ENCODE data around the gene AUTS2.
A peak's percentile ranks its signal among the peaks of the same experiment; 100 is the strongest.

Gene AUTS2

DNA sequence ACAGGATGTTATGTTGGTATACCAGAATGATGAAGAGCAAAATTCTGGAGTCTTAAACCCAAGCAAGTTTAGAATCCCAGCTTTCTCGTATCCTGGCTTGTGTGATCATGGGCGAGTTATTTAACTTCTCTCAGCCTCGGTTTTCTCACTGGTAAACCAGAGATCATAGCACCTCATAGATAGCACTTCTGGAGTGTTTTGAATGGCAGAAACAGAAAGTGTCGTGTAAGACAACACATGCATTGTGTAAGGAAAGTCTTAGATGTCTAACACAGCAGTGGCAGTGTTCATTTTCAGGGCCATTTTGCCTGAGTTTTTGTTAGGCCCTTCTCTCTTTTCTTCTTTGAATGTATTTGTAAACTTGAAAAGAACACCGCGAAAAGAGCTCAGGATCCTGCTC is 465.1 kb downstream of the AUTS2 start:
- no peaks in the 10 kb centered on the region for H3K9me3 ChIP-seq (ENCODE audit: control insufficient read depth in 5 of 5, low read length in 5 of 5)
- peaks cover 2 to 38% (median 27%) of the 10 kb centered on the region in 5 donors for H3K4me1 ChIP-seq (ENCODE audit: control insufficient read depth in 5 of 5, insufficient read depth in 5 of 5, low read length in 5 of 5)
- no peaks in the 10 kb centered on the region for H3K27me3 ChIP-seq (ENCODE audit: control insufficient read depth in 5 of 5, insufficient read depth in 4 of 5, low read length in 5 of 5)
- no peak overlapping the region for H3K9ac ChIP-seq (ENCODE audit: low read length in 5 of 5)
- peak overlapping the region; percentile 75 for H3K27ac ChIP-seq (ENCODE audit: low read depth, low read length)
- H3K4me3 ChIP-seq (ENCODE audit: low read depth in 1 of 5, low read length in 5 of 5) = peak overlapping the region in 1 of 5 donors; percentile 9
- no peaks in the 10 kb centered on the region for H3K36me3 ChIP-seq (ENCODE audit: control insufficient read depth in 5 of 5, insufficient read depth in 5 of 5, low read length in 5 of 5)

DNA sequence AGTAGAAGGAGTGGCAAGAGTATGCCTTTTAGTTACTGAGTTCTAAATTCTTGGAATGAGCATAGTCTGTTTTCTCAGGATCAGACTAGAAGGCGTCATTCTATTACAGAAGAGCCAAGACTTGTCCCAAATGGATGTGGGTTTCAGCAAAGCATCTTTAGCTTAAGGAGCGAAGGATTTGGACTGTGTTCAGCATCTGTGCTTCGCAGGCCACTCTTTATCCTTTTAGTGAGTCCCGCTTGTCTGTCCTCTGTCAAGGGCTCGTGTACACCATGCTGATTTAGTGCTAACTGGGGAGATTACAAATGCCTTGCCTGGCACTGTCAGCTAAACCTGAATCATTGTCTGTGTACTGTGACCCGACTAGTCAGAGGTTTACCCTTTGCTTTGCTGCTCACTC is 465.7 kb downstream of the AUTS2 start:
- Histone ChIP-seq H3K9ac (ENCODE audit: low read length in 5 of 5) (no peak overlapping the region), H3K36me3 (ENCODE audit: control insufficient read depth in 5 of 5, insufficient read depth in 5 of 5, low read length in 5 of 5) (no peaks in the 10 kb centered on the region), H3K4me1 (ENCODE audit: control insufficient read depth in 5 of 5, insufficient read depth in 5 of 5, low read length in 5 of 5) (peaks cover 2 to 38% (median 27%) of the 10 kb centered on the region in 5 donors), H3K27ac (ENCODE audit: low read depth, low read length) (peak overlapping the region; percentile 75), H3K27me3 (ENCODE audit: control insufficient read depth in 5 of 5, insufficient read depth in 4 of 5, low read length in 5 of 5) (no peaks in the 10 kb centered on the region), H3K9me3 (ENCODE audit: control insufficient read depth in 5 of 5, low read length in 5 of 5) (no peaks in the 10 kb centered on the region), H3K4me3 (ENCODE audit: low read depth in 1 of 5, low read length in 5 of 5) (no peak overlapping the region)

DNA sequence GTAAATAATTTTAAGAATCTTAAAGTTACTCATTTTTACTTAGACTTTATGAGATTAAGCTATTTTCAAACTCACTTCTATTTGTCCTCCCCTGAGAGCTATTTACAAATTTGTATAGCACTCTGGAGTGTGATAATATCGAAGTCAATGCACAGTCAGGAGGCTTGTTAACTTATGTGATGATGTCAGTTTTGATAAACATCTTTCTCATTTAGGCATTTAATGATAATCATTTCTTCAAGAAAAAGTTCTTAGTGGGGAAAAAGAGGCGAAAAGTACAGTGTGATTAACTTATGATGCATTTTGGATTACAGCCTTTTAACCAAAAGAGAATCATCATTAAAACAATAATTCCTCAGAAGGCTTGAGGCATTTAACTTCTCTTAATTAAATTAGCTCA is 468.6 kb downstream of the AUTS2 start:
- no peak overlapping the region for H3K9ac ChIP-seq (ENCODE audit: low read length in 5 of 5)
- H3K9me3 ChIP-seq (ENCODE audit: control insufficient read depth in 5 of 5, low read length in 5 of 5) = no peaks in the 10 kb centered on the region

DNA sequence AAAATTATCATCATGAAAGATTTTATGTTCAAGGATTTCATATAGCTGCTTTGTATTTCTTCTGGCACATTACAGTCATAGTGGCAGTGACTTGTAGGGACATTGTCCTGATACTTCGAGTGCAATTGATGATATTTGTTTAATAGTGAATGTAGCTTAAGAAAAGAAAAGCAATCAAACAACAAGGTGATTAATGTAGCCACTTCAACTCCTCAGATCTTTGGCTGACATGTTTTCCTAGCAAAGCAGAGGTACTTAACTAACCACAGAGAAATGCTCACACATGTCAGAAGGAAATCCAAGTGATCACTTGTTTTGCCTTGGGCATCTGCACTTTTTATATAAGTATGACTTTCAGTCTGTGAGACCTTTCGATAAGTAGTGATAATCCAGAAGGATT is 470.3 kb downstream of the AUTS2 start:
- no peaks in the 10 kb centered on the region for H3K36me3 ChIP-seq (ENCODE audit: control insufficient read depth in 5 of 5, insufficient read depth in 5 of 5, low read length in 5 of 5)
- peaks cover 0 to 15% (median 8%) of the 10 kb centered on the region in 5 donors for H3K4me1 ChIP-seq (ENCODE audit: control insufficient read depth in 5 of 5, insufficient read depth in 5 of 5, low read length in 5 of 5)
- H3K27ac ChIP-seq (ENCODE audit: low read depth, low read length) = no peak overlapping the region
- no peak overlapping the region for H3K4me3 ChIP-seq (ENCODE audit: low read depth in 1 of 5, low read length in 5 of 5)
- no peaks in the 10 kb centered on the region for H3K9me3 ChIP-seq (ENCODE audit: control insufficient read depth in 5 of 5, low read length in 5 of 5)
- H3K27me3 ChIP-seq (ENCODE audit: control insufficient read depth in 5 of 5, insufficient read depth in 4 of 5, low read length in 5 of 5) = no peaks in the 10 kb centered on the region
- no peak overlapping the region for H3K9ac ChIP-seq (ENCODE audit: low read length in 5 of 5)

More for the DNA sequence above, 468.6 kb downstream of the AUTS2 start:
- Histone ChIP-seq H3K4me3 (ENCODE audit: low read depth in 1 of 5, low read length in 5 of 5) (no peak overlapping the region), H3K27ac (ENCODE audit: low read depth, low read length) (no peak overlapping the region), H3K4me1 (ENCODE audit: control insufficient read depth in 5 of 5, insufficient read depth in 5 of 5, low read length in 5 of 5) (peaks cover 2 to 20% (median 19%) of the 10 kb centered on the region in 5 donors), H3K27me3 (ENCODE audit: control insufficient read depth in 5 of 5, insufficient read depth in 4 of 5, low read length in 5 of 5) (no peaks in the 10 kb centered on the region), H3K36me3 (ENCODE audit: control insufficient read depth in 5 of 5, insufficient read depth in 5 of 5, low read length in 5 of 5) (no peaks in the 10 kb centered on the region)

DNA sequence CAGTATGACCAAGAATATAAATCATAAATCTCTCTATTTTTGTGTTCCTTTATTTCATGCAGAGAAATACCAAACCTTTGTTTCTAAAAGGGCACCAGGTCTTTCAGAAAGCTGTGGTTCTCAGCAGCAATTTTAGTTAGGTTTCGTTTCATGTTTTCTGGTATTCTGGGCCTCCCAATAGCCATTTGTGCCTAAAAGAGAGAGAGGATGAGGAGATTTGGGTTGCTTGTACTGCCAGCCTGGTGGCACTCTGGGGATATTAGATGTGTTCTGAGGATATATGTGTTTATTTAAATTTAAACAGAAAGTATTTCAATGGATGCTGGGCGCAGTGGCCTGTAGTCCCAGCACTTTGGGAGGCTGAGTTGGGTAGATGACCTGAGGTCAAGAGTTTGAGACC is 471.7 kb downstream of the AUTS2 start:
- Histone ChIP-seq H3K36me3 (ENCODE audit: control insufficient read depth in 5 of 5, insufficient read depth in 5 of 5, low read length in 5 of 5) (no peaks in the 10 kb centered on the region), H3K9me3 (ENCODE audit: control insufficient read depth in 5 of 5, low read length in 5 of 5) (no peaks in the 10 kb centered on the region), H3K9ac (ENCODE audit: low read length in 5 of 5) (no peak overlapping the region), H3K27ac (ENCODE audit: low read depth, low read length) (no peak overlapping the region), H3K27me3 (ENCODE audit: control insufficient read depth in 5 of 5, insufficient read depth in 4 of 5, low read length in 5 of 5) (no peaks in the 10 kb centered on the region), H3K4me1 (ENCODE audit: control insufficient read depth in 5 of 5, insufficient read depth in 5 of 5, low read length in 5 of 5) (peaks cover 0 to 6% (median 2%) of the 10 kb centered on the region in 5 donors), H3K4me3 (ENCODE audit: low read depth in 1 of 5, low read length in 5 of 5) (no peak overlapping the region)

DNA sequence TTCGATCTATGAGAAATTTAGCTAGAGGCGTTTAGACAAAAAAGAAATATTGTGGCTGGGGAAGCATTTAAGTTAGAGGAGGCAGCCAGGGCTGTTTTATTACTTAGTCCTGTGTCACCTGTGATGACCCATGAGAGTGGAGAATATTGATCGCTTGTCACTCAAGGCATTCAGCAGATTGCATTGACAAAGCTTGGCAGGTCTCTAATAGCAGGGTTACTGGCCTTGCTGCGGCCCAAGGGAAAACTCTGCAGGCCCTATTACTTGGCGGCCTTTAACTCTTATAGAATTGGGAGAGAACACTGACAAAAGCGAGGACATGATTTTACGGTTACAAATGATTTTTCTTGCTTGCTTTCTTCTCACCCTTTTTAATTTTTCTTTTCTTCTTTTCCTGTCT is 473.5 kb downstream of the AUTS2 start:
- H3K27me3 ChIP-seq (ENCODE audit: control insufficient read depth in 5 of 5, insufficient read depth in 4 of 5, low read length in 5 of 5) = no peaks in the 10 kb centered on the region
- H3K9ac ChIP-seq (ENCODE audit: low read length in 5 of 5) = no peak overlapping the region
- no peaks in the 10 kb centered on the region for H3K9me3 ChIP-seq (ENCODE audit: control insufficient read depth in 5 of 5, low read length in 5 of 5)
- H3K36me3 ChIP-seq (ENCODE audit: control insufficient read depth in 5 of 5, insufficient read depth in 5 of 5, low read length in 5 of 5) = no peaks in the 10 kb centered on the region
- no peak overlapping the region for H3K4me3 ChIP-seq (ENCODE audit: low read depth in 1 of 5, low read length in 5 of 5)
- no peak overlapping the region for H3K27ac ChIP-seq (ENCODE audit: low read depth, low read length)
- H3K4me1 ChIP-seq (ENCODE audit: control insufficient read depth in 5 of 5, insufficient read depth in 5 of 5, low read length in 5 of 5) = peaks cover 0 to 6% (median 2%) of the 10 kb centered on the region in 5 donors

DNA sequence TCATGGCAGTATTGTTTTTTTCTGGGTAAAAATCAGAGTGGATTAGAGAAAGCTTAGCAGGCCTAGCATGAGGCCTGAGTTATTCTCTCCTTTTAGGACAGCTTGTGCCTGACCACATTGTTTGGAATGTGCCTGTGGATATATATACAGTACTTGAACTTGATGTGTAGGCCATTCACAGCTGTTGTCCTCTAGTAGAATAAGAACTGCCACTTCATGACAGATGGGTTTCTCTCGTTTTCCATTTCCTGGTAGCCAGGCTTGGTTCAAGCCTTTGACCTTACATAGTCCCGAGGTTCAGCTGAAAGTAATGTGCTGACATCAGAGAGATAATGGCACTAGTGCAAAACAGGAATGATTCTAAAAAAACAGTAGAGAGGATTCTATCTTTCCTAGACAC is 473.9 kb downstream of the AUTS2 start:
- Histone ChIP-seq H3K4me1 (ENCODE audit: control insufficient read depth in 5 of 5, insufficient read depth in 5 of 5, low read length in 5 of 5) (peaks cover 0 to 6% (median 2%) of the 10 kb centered on the region in 5 donors), H3K9ac (ENCODE audit: low read length in 5 of 5) (no peak overlapping the region), H3K36me3 (ENCODE audit: control insufficient read depth in 5 of 5, insufficient read depth in 5 of 5, low read length in 5 of 5) (no peaks in the 10 kb centered on the region), H3K27ac (ENCODE audit: low read depth, low read length) (no peak overlapping the region), H3K4me3 (ENCODE audit: low read depth in 1 of 5, low read length in 5 of 5) (no peak overlapping the region), H3K9me3 (ENCODE audit: control insufficient read depth in 5 of 5, low read length in 5 of 5) (no peaks in the 10 kb centered on the region), H3K27me3 (ENCODE audit: control insufficient read depth in 5 of 5, insufficient read depth in 4 of 5, low read length in 5 of 5) (no peaks in the 10 kb centered on the region)

DNA sequence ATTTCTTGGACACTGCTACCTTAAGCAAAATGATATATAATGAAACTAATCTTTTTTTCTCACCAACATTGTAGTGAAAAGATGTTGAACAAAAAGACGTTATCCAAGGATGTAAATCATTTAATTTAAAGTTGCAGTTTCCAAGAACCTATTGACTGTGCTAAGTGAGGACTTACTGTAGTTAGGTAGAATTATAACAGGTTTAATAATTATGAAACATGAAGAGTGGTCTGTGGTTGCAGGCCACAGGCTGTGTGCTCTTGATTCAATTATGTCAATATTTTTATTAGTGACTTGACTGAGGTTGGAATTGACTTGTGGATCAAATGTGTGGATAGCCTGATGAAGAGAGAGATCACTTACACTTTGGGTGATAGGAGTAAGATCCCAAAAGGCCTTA is 478.1 kb downstream of the AUTS2 start:
- Histone ChIP-seq H3K4me1 (ENCODE audit: control insufficient read depth in 5 of 5, insufficient read depth in 5 of 5, low read length in 5 of 5) (peaks cover 0 to 6% (median 2%) of the 10 kb centered on the region in 5 donors), H3K27ac (ENCODE audit: low read depth, low read length) (no peak overlapping the region), H3K36me3 (ENCODE audit: control insufficient read depth in 5 of 5, insufficient read depth in 5 of 5, low read length in 5 of 5) (peaks cover 0 to 4% (median 0%) of the 10 kb centered on the region in 5 donors), H3K27me3 (ENCODE audit: control insufficient read depth in 5 of 5, insufficient read depth in 4 of 5, low read length in 5 of 5) (no peaks in the 10 kb centered on the region), H3K9me3 (ENCODE audit: control insufficient read depth in 5 of 5, low read length in 5 of 5) (no peaks in the 10 kb centered on the region), H3K9ac (ENCODE audit: low read length in 5 of 5) (no peak overlapping the region), H3K4me3 (ENCODE audit: low read depth in 1 of 5, low read length in 5 of 5) (no peak overlapping the region)

DNA sequence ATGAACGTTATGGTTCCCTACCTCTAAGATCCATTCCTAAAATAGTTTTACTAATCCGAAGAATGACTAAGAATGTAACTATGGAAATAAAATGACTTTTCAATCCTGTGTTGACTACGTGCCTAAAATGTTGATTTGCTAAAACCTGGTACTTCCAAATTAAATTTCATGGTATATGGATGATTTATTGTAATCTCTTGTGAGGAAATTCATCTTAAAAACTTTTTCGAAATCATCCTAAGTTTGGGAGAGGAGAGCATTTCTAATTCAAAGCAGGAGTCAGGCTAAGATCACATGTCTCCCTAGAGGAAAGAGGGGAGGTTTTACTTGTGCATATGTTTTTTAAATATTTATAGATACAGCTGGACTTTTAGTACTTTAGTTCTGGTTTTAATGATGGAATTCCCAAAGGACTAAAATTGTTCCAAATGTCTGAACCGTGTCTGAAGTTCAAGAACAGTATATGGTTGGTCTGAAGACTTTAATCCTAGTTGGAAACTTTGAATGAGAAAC is 483.9 kb downstream of the AUTS2 start:
- H3K27ac ChIP-seq (ENCODE audit: low read depth, low read length) = no peak overlapping the region

DNA sequence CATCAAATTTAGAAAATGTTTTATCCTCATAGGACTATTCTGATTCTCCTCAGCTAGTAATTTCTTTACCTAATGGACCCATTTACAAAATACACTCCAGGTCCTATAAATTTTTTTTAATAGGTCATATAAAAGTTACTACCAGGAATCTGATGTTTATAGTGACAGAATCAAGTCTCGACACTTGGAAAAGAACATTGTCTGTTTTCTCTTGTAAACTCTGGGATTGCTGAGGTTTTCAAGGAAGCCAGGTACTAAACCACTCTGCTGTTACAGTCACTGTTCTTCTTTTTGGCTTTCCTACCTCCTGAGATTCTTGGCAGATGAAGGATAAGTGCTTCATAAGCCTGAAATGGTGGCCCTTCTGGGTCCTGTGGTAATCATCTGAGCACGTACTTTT is 493.1 kb downstream of the AUTS2 start:
- no peak overlapping the region for H3K4me3 ChIP-seq (ENCODE audit: low read depth in 1 of 5, low read length in 5 of 5)
- no peak overlapping the region for H3K9ac ChIP-seq (ENCODE audit: low read length in 5 of 5)
- H3K36me3 ChIP-seq (ENCODE audit: control insufficient read depth in 5 of 5, insufficient read depth in 5 of 5, low read length in 5 of 5) = no peaks in the 10 kb centered on the region
- H3K27ac ChIP-seq (ENCODE audit: low read depth, low read length) = no peak overlapping the region
- peaks cover 0 to 5% (median 0%) of the 10 kb centered on the region in 5 donors for H3K9me3 ChIP-seq (ENCODE audit: control insufficient read depth in 5 of 5, low read length in 5 of 5)
- H3K27me3 ChIP-seq (ENCODE audit: control insufficient read depth in 5 of 5, insufficient read depth in 4 of 5, low read length in 5 of 5) = no peaks in the 10 kb centered on the region
- H3K4me1 ChIP-seq (ENCODE audit: control insufficient read depth in 5 of 5, insufficient read depth in 5 of 5, low read length in 5 of 5) = peaks cover 3 to 15% (median 12%) of the 10 kb centered on the region in 5 donors

More for the DNA sequence above, 483.9 kb downstream of the AUTS2 start:
- Histone ChIP-seq H3K9ac (ENCODE audit: low read length in 5 of 5) (no peak overlapping the region), H3K36me3 (ENCODE audit: control insufficient read depth in 5 of 5, insufficient read depth in 5 of 5, low read length in 5 of 5) (peaks cover 0 to 4% (median 0%) of the 10 kb centered on the region in 5 donors), H3K9me3 (ENCODE audit: control insufficient read depth in 5 of 5, low read length in 5 of 5) (peaks cover 0 to 6% (median 0%) of the 10 kb centered on the region in 5 donors), H3K27me3 (ENCODE audit: control insufficient read depth in 5 of 5, insufficient read depth in 4 of 5, low read length in 5 of 5) (no peaks in the 10 kb centered on the region), H3K4me3 (ENCODE audit: low read depth in 1 of 5, low read length in 5 of 5) (no peak overlapping the region), H3K4me1 (ENCODE audit: control insufficient read depth in 5 of 5, insufficient read depth in 5 of 5, low read length in 5 of 5) (peaks cover 0 to 14% (median 12%) of the 10 kb centered on the region in 5 donors)
